GM12873 (cell line): ENCODE measurements around the gene QKI.

Experiments
- CTCF ChIP-seq: IDR thresholded peaks from 2 replicates; pipeline ENCODE4 v1.5.1; 2012; ENCODE audit warnings: low read depth, mild to moderate bottlenecking, moderate library complexity, low read length, control low read depth; ENCODE audit not compliant: insufficient read depth; ENCODE audit errors: missing control alignments

Gene QKI

DNA sequence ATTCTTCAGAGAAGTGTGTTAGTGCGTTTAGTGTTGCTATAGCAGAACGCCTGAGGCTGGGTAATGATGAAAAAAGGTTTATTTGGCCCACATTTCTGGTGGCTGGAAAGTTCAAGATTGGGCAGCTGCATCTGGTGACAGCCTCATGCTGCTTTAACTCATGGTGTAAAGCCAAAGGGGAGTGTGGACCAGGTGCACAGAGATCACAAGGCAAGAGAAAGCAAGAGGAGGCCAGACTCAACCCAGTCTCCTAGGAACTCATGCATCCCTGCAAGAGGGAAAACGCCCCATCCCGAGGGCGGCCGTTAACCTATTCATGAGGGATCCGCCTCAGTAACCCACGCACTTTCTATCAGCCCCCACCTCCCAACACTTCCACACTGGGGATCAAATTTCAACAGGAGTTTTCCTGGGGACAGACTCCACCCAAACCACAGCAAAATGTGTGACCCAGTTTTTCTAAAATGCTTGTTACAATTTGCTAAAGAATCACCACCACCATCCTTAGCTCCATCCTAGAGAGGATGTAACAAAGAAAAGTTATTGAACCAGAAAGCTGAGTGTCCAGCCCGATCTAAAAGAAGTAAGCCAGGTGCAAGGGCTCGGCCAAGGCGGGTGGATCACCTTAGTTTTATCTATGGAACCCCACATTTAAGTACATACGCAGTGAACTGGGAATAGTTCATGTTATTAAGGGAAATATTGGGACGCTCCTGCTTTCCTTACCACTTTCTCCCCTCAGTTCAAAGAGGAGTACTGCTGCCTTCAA, 164.8 kb downstream of the QKI start:
- TF ChIP-seq CTCF = no peak

GRCh38 chr6:163579880-163580295, 165.4 kb downstream of the QKI start:
- TF ChIP-seq CTCF = no peak

DNA sequence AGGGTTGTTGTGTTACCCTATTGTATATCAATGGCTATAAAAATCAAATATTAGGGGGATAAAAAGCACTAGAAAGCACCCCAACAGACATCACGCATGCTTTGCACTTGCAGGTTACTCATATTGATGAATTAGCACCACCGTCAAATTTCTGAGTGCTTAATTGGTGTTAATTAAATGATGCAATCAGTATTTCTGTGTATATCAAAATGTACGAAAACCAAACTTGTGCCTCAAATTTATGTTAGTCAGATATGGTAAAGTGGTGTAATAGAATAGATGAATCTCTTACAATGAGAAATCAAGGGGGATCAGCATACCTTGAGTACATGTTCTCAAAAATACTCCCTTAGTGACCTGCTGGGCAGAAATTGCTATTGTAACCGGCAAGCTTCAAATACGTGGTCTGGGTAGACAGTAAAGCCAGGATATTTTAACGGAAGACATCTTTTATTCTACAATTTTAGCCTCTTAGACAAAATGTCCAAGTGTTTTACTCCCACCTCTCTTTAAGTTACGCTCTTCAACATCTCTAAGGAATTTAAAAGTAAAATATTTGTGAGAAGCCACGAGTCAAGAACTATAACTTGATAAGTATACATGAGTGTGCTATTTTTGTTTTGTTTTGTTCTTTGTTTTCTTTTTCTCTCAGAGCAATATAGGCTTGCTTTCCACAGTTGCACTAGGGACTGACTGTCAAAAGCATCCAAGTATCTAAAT, 166.0 kb downstream of the QKI start:
- no peak for TF ChIP-seq CTCF

DNA sequence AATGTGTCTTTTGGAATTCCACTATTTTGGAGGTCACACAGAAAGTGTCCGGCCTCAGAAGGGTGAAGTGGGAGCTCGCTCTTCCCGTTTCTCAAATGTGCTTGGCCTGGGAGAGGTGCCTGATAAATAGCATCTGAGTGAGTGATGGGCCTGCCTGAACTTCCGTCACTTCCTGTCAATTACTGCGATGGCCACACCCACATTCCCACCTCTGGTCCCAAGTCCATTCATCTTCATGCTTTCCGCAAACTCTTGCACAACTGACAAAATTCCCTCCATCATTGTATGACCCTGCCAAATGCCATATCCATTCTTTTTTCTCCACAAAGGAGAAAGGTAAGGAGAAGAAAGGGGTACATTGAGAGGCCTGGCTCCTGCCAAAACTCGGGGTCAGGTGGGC, 169.0 kb downstream of the QKI start:
- no peak for TF ChIP-seq CTCF

DNA sequence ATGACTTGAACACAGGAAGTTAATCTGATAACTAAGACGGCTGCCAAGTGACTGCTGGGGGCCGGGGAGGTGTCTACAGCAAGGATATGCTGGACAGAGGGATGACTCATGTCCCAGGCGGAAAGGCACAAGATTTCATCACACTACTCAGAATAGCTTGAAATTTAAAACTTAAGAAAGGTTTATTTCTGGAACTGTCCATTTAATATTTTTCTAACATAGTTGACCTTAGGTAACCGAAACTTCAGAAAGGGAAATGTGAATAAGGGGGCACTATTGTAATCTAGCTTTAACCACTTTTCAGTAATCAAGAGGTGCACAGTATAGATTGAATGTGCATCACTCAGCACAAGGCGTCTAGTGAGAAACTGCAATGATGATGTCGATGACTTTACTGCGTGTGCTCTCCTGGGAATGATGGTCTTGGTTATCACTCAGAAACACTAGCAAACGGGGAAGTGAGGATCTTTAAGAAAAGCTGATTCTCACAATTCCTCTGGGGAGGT, 171.5 kb downstream of the QKI start:
- TF ChIP-seq CTCF = no peak

GRCh38 chr6:163586888-163587287, 172.4 kb downstream of the QKI start:
- TF ChIP-seq CTCF = no peak

DNA sequence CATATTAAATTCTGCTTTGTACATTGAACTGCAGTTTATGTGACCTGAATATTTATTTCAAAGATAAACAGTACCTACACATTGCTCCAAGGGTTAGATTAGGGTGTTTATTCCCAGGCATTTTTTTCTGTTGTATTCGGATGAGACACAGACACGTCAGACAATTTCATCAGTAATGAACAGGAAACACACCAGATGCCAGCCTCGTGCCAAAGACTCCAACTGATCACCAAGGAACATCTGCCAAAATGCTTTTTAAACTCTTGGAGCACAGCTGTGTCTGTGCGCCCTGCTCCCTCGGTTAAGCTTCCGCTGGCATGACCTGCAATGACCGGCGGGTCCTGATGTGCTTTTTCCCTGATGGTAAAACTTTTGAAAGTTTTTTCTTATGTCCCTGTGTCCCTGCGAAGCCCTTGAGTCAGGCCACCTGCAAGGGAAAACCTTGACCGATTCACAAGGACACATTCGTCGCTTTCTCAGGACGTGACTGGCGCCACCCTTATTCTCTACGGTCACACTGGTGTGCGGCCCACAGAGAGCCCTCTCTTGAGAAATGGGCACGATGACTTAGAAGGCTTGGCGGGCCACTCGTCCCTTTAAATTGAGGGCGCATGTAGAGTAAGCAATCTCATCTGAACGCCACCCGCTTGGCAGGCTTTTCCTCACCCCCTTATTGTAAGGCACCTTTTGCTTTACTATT, 173.9 kb downstream of the QKI start:
- no peak for TF ChIP-seq CTCF
